Left lobe of liver (tissue), 2 donors: ENCODE results near the gene TMEM164. TPM values are rescaled to one million over a fixed set of nuclear protein-coding genes. Genes with fewer than 3 reads are reported as not detected.
"Not testable (repeated sequence)": the region's sequence is repeated elsewhere in the genome, so short reads cannot be mapped to it uniquely, and the experiment has no call there.

Experiments
- ATAC-seq: fragments of 200-7000 bp; cut with Tn5 transposase; one replicate; pipeline ENCODE4 v1.9.1; 2020; ENCODE audit warnings: mild to moderate bottlenecking, moderate library complexity
- DNase-seq: peaks from one replicate; pipeline ENCODE4 v3.0.0-alpha.2; 2020; ENCODE audit warnings: low spot score
- total RNA-seq: library from RNA; stranded (reverse); gene quantifications from one replicate; pipeline ENCODE4 v1.2.1, GENCODE V29; 2021
- donor health status: DM: no; HTN: no; CAD: no; lungs with moderate emphysema.
- donor health status: DM: no; HTN: yes; CAD: no.

The TMEM164 gene
- total RNA-seq, 1 donor from 2014 or later: 1.8 TPM

GRCh38 chrX:110123331-110123782, 120.4 kb downstream of the TMEM164 start:
- DNase-seq (no peak), ATAC-seq (no peak)

- DNase-seq: no peak
- ATAC-seq: no peak
These were observed 122.7 kb downstream of the TMEM164 start for GRCh38 chrX:110125446-110126162.

GRCh38 chrX:110131031-110131430, 128.1 kb downstream of the TMEM164 start:
- DNase-seq (no peak), ATAC-seq (no peak)

- DNase-seq: no peak
- no peak for ATAC-seq
These were observed 129.7 kb downstream of the TMEM164 start for GRCh38 chrX:110132450-110133114.

- ATAC-seq (no peak), DNase-seq (no peak)
These were observed 130.9 kb downstream of the TMEM164 start for GRCh38 chrX:110133735-110134370.

- no peak for ATAC-seq
- no peak for DNase-seq
These were observed 132.7 kb downstream of the TMEM164 start for GRCh38 chrX:110135618-110136017.

GRCh38 chrX:110136136-110136535, 133.2 kb downstream of the TMEM164 start:
- ATAC-seq (no peak), DNase-seq (no peak)

- ATAC-seq: no peak
- no peak for DNase-seq
These were observed 135.6 kb downstream of the TMEM164 start for GRCh38 chrX:110138557-110138956.

GRCh38 chrX:110139172-110139571, 136.3 kb downstream of the TMEM164 start:
- ATAC-seq: no peak
- no peak for DNase-seq

- no peak for DNase-seq
- ATAC-seq: no peak
These were observed 139.2 kb downstream of the TMEM164 start for GRCh38 chrX:110142096-110142495.

- no peak for DNase-seq
- ATAC-seq: no peak
These were observed 140.7 kb downstream of the TMEM164 start for GRCh38 chrX:110143454-110144210.

GRCh38 chrX:110145311-110145710, 142.4 kb downstream of the TMEM164 start:
- no peak for DNase-seq
- no peak for ATAC-seq

GRCh38 chrX:110145854-110146253, 142.9 kb downstream of the TMEM164 start:
- no peak for DNase-seq
- peak; percentile 80 for ATAC-seq

GRCh38 chrX:110146521-110146920, 143.6 kb downstream of the TMEM164 start:
- peak; percentile 94 for ATAC-seq
- peak; percentile 44 for DNase-seq

GRCh38 chrX:110153244-110153643, 150.3 kb downstream of the TMEM164 start:
- DNase-seq: no peak
- ATAC-seq: no peak

- ATAC-seq (no peak), DNase-seq (no peak)
These were observed 151.0 kb downstream of the TMEM164 start for GRCh38 chrX:110153896-110154295.

- DNase-seq, ATAC-seq: not testable (repeated sequence)
These were observed 151.4 kb downstream of the TMEM164 start for GRCh38 chrX:110154328-110154727.

- no peak for ATAC-seq
- DNase-seq: no peak
These were observed 152.8 kb downstream of the TMEM164 start for GRCh38 chrX:110155759-110156158.

GRCh38 chrX:110156167-110156754, 153.3 kb downstream of the TMEM164 start:
- DNase-seq (no peak), ATAC-seq (no peak)

- no peak for ATAC-seq
- DNase-seq: no peak
These were observed 154.5 kb downstream of the TMEM164 start for GRCh38 chrX:110157444-110157843.

GRCh38 chrX:110159235-110159634, 156.3 kb downstream of the TMEM164 start:
- ATAC-seq: no peak
- DNase-seq: no peak
